ENCODE results near the gene DOC2B.

- TF ChIP-seq CTCF (IDR thresholded peaks at IDR 0.05) (no peak), EZH2 (IDR thresholded peaks at IDR 0.05) (no peak)
Measured at GRCh38 chr17:229709-230394, 48.4 kb upstream of the DOC2B start.

Data from neural progenitor cell (in vitro differentiated cells).